ENCODE measurements around the gene TLNRD1.

TLNRD1 gene

GRCh38 chr15:81002331-81003096 lies 1.8 kb downstream of the TLNRD1 start:
- DNase-seq: no peak

DNA sequence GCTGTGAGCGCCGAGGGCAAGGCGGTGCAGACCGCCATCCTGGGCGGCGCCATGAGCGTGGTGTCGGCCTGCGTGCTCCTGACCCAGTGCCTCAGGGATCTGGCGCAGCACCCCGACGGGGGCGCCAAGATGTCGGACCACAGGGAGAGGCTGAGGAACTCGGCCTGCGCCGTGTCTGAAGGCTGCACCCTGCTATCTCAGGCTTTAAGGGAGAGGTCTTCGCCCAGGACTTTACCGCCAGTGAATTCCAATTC lies 2.3 kb downstream of the TLNRD1 start:
- no peak for DNase-seq

GRCh38 chr15:81006124-81006523 lies 5.4 kb downstream of the TLNRD1 start:
- no peak for DNase-seq

GRCh38 chr15:81007428-81008064 lies 6.8 kb downstream of the TLNRD1 start:
- DNase-seq: no peak

DNA sequence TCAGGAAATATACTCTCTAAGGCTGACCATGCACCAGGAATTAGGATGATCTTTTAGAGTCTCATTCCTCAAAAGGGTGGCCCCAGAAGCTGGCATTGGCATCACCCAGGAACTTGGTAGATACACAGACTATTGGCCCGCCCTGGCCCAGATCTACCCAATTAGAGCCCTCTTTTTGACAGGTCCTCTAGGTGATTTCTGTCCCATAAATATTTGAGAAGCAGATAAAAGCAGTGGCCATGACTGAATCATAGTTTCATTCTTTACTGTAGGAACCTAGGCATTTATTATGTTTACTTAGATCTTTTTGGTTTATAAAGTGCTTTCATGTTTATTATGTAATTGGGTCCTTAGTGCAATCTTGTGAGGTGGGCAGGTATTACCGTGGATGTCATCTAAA lies 7.6 kb downstream of the TLNRD1 start:
- DNase-seq: no peak

DNA sequence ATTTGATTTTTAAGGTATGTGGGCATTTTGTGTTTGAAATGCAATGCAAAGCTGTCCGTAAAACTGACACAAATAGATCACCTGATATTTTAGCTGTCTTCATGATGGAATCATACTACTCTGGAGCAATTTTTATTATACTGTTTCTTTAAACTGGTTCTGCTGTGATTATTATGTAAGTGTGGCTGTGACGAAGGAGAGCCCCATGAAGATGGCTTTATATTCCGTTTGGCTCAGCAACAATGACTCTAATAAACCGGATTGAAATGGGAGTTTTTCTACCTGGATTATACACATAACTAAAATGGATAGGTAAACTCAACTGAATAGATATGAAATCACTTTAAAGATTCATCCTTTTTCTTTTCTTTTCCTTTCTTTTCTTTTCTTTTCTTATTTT lies 9.4 kb downstream of the TLNRD1 start:
- no peak for DNase-seq

DNA sequence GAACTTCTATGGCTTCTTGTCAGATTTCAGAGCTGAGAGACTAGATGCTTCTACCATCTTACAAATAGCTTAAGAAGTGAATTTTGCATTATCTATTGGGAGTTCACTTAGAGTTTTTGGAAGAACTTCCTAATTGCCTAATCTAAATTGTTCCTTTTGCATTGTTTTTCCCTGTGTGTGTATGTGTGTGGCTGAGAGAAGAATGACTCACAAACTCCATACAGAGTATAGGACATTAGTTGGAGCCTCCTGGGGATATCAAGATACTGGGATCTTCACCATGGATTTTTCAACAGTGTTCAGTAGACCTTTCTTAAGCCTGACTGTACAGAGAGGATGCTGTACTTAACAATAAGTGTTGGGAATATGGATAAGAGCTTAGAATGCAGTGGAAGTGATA lies 10.9 kb downstream of the TLNRD1 start:
- DNase-seq: no peak

- no peak for DNase-seq
Measured at GRCh38 chr15:81012588-81012987, 11.9 kb downstream of the TLNRD1 start.

DNA sequence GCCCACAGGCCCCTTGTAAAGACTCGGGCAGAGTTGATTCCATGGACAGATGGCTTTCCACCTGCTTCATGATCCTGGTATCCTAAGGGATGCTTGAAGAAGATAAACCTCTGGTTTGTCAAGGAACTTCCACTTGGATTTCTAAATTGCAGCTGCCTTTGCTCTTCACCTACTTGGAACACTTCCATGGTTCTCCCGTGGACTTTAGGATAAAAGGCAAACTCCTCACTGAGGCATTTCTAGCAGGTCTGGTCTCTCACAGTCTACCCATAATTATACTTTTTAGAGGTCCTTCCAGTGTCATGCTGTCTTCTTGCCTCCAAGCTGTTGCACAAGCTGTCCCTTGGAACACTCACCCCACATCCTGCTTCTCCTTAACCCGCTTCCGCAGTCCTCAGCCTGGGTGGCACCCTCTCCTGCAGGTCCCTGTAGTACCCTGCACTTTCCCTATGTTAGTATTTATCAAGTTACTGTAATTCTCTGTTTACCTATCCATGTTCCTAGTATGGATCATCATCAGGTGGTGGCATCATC lies 12.7 kb downstream of the TLNRD1 start:
- DNase-seq: no peak

DNA sequence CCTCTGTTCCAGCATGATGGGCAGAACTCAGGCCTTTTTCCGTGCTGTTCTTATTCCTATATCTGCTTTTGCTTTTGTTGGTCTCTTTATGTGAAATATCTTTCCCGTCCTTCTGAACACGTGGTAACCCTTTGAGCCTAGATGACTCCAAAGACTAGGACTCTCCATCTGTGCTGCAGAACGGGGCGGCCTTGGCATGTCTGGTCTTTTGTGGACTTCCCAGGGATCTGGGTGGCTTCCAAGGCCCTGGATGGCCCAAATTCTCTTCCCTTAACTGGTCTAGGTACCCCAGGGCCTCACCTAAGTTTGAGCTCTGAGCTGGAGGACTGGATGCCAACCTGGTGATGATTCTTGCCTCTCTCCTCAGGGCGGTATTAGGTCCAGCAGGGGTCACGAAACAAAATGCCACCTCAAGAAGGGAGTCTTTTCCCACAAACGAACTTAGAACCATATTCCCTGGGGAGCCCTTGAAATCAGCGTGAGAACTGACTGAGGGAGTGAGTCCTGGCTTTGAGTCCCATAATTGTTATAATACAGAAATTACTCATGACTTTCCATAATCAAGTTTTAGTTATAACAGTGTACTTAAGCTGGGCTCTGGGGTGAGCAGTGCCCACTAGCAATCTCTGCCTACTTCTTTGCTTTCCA lies 13.8 kb downstream of the TLNRD1 start:
- no peak for DNase-seq

GRCh38 chr15:81015621-81016488 lies 15.1 kb downstream of the TLNRD1 start:
- DNase-seq: no peak

DNA sequence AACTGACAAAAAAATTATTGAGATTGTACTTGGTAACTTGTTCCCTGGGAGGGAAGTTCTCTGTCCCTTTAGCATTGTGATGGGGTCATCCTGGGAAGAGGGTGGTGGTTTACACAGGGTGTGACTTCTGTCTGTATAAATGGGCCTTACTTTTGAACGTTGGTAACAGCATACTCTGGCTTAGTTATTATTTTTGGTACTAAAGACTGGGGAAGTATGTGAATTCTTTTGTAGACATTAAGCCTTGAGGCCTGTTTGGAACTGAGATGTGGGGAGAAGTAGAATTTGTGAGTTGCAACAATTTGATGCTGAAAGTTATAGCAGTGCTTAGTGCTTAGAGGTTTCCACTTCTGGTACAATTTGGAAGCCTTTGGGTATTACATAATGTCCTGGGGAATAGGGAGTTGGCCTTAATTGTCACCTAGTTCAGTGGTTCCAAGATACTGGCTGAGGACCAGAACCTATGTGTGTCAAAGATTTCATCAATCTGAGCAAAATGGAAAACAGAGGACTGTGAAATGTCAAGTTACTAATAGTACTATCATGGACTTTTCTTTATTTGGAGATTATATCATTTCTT lies 15.9 kb downstream of the TLNRD1 start:
- DNase-seq: no peak

- no peak for DNase-seq
Measured at GRCh38 chr15:81018197-81018596, 17.5 kb downstream of the TLNRD1 start.

DNA sequence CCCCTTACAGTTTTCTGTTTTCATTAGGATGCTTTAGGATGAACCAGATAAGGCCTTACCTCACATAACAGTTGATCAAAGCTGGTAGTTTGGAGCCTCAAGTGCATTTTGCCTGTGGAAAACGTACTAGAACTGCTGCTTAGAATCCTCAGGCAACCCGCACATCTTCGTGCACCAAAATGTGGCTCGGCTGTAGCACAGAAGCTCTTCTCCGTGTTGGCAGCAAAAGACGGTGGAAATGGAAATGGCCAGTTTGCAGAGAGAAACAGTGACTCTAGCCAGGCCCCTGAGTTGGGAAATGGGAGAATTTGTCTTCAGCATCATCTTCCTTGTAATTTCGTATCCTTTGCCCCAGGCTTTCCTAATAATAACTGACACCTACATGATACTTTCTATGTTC lies 20.6 kb downstream of the TLNRD1 start:
- DNase-seq: no peak

DNA sequence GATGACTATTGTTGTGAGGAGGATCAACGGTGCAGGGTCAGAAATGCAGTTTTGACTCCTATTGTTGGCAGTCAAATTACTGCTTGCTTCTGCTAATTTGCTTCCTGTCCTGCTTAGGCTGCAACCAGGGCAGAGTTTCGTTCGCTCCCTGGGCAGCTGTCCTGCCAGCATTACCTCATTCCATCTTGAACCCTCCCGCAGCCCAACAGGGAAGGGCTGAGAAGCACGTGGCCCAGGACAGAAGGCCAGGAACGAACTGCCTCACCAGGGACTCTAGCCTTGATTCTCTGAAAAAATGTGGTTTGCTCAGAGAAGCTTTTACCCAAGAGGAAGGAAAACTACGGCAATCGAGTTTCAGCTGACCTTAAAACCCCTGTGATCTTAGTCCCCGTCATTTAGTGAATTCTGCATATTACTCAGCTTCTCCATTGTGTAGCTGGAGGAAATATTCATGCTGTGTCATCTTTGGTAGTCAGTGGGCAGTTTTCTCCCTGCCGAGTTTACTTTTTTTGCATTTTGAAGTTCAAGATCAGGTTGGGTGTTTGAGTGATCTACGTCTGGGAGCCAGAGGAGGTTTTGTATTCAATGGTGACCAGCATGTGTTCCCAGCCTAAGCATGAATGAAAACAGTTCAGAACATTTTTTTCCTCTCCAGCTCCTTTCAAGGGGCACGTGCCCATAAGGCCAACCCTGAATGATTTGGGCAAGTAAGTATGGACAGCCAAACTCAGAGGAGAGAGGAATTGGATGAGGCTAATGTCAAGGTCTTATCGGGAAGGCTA lies 23.0 kb downstream of the TLNRD1 start:
- DNase-seq: no peak

DNA sequence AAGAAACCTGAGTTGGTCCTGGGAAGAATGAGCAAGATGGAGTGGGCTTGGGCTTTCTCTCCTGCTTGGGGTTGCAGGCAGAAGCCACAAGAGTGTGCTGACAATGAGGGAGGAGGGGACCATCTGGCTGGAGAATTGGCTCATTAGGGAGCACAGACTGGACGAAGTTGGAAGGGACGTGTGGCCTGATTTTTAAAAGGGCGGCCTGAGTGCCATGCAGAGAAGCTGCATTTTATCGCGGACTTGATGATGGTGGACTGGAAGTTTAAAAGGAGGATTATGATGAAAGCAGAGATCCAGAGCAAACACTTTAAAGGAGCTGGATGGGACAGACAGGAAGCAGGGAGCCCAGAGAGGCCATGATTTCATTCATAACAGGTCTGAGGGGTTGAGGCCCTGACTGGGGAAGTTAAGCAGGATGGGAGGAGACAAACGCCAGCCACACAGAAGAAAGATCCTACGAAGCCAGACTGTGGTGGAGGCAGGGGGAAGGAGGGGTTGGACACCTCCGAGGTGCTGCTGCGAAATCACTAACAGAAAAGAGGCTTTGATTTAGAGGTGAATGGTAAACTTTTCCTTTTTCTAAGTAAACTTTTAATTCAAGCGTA lies 23.6 kb downstream of the TLNRD1 start:
- DNase-seq: no peak

- no peak for DNase-seq
Measured at GRCh38 chr15:81024936-81025335, 24.2 kb downstream of the TLNRD1 start.

- DNase-seq: no peak
Measured at GRCh38 chr15:81025721-81026370, 25.1 kb downstream of the TLNRD1 start.

DNA sequence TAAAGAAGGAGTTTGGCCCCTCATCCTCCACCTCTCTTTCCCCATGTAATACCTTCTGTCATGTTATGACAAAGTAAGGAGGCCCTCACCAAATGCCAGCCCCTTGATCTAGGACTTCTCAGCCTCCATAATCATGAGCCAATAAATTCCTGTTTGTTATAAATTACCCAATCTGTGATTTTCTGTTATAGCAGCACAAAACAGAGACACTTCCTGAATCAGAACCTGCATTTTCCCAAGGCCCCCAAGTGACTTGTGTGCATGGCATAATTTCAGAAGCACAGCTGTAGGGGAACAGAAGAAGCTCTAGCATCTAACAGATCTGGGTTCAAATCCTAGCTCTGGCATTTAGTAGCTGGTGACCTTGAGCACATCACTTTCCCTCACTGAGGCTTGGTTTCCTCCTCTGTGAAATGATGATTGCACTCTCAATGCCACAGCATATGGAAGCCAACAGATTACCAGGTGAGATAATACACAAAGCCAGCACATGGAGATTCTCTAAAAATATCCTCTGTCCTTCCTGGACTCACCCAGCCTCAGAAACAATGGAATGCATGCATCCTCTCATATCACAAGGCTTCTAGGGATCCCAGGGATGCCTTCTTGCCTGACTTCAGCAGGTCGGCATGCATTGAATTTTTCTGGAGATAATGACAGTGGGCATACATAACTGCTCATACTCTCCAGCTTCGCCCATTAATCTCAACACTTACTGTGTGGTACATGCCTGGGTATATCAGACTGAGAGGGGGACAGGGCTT lies 26.3 kb downstream of the TLNRD1 start:
- no peak for DNase-seq

All from right forelimb (tissue), 1 donor.